Measurements from ENCODE around the gene MEI1.
"Not testable (repeated sequence)": the region's sequence is repeated elsewhere in the genome, so short reads cannot be mapped to it uniquely, and the experiment has no call there.

The MEI1 gene, protein sequence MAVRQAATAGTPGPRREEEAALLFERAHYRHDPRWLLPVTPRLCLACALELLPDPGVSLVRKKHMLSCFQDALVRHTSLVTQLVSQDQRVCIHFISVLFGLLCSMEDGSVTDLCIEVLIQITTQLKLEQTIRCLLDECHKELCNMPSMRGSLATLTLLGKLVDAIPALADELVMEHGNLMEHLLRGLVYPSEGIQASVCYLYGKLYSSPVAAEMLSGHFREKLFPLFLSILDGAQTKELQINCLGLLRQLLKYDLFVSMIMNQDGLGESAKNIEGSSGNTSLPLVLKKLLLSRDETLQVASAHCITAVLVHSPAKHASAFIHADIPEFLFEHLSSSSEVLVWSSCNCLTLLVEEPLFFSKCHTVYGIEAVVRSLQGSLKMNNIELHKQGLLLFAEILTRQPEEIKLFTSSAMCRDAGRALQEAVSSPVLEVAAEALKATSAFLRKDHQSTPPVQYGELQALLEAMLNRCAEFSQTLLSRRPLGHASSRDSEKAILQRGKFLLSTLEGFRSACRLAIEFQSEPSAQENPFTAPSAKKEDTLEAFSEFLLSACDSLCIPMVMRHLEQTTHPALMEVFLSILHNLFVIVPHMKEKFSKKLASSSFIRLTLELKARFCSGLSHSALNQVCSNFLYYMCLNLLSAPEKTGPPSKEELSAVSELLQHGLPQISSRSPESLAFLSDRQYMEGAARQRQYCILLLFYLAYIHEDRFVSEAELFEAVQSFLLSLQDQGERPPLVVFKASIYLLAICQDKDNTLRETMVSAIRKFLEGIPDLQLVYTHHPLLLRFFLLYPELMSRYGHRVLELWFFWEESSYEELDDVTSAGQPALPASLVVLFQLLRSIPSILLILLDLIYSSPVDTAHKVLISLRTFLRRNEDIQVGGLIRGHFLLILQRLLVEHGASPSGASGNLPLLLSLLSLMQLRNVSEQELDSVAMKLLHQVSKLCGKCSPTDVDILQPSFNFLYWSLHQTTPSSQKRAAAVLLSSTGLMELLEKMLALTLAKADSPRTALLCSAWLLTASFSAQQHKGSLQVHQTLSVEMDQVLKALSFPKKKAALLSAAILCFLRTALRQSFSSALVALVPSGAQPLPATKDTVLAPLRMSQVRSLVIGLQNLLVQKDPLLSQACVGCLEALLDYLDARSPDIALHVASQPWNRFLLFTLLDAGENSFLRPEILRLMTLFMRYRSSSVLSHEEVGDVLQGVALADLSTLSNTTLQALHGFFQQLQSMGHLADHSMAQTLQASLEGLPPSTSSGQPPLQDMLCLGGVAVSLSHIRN

DNA sequence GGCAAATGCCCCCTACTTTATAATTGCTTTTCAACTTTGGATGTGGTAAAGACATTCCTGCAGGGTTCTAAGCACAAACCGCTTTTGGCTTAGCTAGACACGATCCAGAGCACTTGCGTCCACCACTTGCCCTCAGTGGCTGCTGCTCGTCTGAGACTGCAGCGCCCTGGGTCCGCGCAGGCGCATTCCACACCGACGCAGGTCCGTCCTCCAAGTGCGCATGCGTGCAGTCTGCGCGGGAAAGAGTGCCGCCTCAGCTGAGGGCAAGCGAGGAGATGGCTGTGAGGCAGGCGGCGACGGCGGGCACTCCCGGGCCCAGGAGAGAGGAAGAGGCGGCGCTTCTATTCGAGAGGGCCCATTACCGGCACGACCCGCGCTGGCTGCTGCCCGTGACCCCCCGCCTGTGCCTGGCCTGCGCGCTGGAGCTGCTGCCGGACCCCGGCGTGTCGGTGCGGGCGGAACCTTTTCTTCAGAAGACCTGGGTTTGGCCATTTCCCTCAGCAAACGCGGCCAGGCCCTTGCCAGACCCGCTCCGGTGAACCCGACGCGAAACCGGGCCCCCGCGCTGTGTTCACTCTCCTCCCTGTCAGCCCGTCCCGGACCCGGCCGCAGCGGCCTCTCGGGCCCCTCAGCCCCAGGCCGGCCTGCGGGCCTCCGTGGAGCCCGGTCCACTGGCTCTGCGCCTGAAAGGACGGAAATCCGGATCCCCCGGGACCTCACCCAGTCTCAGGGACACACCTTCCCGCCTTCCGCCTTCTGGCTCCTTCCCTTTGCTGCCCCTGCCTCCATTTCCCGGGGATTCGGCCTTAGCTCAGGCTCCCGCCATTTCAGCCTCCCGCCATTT, at the start of gene MEI1:
Gene MEI1, plus strand, starts transcription at position 240 of the 844 bp plus-strand sequence. Its CDS starts 36 bp downstream, at position 276.
- DNase-seq (ENCODE audit: low read depth, low spot score) = no peak

DNA sequence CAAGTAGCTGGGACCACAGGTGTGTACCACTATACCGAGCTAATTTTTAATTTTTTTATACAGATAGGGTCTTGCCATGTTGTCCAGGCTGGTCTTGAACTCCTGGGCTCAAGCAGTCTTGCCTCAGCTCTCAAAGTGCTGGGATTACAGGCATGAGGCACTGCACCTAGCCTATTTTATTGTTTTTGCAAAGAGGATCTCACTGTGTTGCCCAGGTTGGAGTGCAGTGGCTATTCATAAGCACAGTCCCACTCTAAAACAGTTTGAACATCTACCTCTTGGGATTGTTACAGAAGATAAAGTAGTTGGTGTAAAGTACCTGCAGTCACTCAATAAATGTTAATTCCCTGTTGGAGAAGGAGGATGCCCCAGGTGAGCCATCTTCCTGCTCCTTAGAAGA, 49.1 kb upstream of the MEI1 start:
- DNase-seq (ENCODE audit: low read depth, low spot score) = no peak

DNA sequence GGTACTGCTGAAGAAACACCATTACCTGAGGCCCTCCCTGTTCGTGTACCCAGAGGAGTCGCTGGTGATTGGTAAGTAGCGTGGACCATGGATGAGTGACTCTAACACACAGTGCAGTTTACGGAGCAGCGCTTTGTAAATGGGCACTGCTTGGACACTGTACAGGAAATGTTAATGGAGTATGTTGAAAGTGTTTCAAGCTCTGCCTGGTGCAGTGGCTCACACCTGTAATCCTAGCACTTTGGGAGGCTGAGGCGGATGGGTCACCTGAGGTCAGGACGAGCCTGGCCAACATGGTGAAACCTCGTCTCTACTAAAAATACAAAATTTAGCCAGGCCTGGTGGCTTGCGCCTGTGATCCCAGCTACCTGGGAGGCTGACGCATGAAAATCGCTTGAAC, 48.5 kb upstream of the MEI1 start:
- no peak for DNase-seq (ENCODE audit: low read depth, low spot score)

DNA sequence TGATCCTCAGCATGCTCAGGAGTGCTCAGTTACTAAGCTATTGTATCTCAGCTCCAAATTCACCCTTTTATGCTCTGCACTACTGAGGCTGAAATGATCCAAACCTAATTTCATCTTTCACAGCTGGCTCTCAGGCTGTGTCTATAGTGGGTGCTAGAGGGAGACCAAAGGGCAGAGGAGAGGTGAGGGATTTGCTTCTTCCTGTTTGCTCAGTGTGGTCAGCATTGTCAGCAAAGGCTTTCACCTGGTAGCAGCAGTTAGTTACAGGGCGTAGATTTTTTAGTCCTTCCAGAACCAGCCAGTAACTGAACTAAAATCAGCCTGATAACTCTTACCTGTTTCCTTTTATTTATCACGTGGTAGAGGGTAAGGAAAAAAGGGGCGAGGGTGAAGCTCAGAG, 45.0 kb upstream of the MEI1 start:
- no peak for DNase-seq (ENCODE audit: low read depth, low spot score)

DNA sequence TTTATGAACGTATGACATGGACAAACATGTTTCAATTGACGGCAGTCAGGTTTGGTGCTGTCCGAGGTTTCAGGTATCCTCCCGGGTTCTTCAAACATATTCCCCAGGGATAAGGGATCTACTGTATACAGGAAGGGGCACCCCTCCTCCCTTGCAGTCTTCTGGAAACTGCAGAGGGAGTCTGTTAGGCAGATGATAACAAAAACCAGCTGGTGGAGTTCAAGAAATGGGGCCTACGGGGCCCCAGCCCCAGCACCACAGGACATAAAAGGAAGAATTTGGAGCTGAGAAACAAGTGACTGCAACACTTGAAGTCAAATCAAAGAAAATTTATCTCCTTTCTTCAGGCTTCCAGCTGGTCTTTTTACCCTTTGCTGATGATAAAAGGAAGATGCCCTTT, 42.7 kb upstream of the MEI1 start:
- no peak for DNase-seq (ENCODE audit: low read depth, low spot score)

DNA sequence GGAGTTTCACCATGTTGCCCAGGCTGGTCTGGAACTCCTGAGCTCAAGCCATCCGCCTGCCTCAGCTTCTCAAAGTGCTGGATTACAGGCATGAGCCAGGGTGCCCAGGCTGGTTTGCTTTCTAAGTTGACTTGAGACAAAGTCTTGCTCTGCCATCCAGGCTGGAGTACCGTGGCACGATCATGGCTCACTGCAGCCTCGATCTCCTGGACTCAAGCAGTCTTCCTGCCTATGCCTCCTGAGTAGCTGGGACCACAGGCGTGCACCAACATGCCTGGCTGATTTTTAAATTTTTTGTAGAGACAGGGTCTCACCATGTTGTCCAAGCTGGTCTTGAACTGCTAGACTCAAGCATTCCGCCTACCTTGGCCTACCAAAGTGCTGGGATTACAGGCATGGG, 41.6 kb upstream of the MEI1 start:
- no peak for DNase-seq (ENCODE audit: low read depth, low spot score)

DNA sequence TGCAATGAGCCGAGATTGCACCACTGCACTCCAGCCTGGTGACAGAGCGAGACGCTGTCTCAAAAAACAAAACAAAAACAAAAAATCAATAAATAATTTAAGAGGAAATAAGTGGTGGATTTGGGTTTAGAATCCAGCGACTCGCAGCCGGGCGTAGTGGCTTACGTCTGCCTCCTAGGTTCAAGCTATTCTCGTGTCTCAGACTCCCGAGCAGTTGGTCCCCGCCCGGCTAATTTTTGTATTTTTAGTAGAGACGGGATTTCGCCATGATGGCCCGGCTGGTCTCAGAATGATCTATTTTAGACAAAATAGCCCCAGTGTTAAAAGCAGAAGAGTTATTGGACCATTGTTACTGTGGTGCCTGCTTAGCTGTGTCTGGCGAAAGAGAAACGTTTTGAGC, 40.4 kb upstream of the MEI1 start:
- no peak for DNase-seq (ENCODE audit: low read depth, low spot score)

DNA sequence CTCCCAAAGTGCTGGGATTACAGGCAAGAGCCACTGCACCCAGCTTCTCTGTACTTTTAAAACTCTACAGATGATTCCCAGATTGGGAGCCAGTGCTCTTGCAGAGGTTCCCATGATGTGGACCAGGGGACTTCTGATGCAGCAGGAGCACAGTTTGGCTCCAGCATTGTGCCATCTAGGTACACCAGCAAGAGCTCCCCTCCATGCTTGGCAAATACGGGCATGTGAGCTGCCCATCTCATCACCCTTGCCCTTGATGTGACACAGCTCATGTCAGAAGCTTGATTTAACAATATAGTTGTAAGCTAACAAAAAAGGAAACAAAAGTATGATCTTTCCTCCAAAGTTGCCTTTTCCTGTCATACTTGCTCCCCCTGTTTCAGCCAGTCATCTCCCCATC, 39.4 kb upstream of the MEI1 start:
- DNase-seq (ENCODE audit: low read depth, low spot score) = no peak

DNA sequence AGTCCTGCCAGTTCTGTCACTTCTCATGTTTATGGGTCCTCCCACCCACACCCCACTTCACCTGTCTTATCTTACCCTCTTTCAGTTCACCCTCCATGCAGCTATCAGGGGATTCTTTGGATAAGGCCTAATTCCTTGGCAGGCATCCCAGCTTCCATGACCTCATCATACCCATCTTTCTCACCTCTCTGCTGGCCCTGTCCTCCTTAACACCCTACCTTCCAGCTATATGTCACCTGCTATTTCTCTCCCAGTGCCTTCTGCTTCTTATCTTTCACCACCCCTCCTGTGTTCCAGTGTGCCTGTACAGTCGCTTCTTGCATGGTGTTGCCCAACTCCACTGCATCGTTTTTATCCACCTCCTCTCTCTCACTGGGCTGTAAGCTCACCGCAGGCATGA, 38.9 kb upstream of the MEI1 start:
- no peak for DNase-seq (ENCODE audit: low read depth, low spot score)

DNA sequence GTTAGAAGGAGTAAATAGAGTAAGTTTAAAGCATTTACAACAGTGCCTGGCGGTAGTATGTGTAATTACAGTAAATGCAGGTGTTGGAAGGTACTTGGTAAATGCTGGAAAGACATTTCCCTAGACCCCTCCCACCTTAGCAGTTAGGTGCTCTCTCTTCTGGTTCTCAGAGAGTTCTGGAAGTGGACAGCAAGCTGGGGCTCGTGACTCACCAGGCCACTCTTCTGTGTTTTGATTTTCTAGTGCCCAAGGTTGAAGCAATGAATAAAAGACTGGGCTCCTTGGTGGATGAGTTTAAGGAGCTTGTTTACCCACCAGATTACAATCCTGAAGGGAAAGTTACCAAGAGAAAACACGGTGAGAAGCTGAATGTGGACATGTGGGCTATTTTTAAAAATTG, 38.2 kb upstream of the MEI1 start:
- DNase-seq (ENCODE audit: low read depth, low spot score) = no peak

DNA sequence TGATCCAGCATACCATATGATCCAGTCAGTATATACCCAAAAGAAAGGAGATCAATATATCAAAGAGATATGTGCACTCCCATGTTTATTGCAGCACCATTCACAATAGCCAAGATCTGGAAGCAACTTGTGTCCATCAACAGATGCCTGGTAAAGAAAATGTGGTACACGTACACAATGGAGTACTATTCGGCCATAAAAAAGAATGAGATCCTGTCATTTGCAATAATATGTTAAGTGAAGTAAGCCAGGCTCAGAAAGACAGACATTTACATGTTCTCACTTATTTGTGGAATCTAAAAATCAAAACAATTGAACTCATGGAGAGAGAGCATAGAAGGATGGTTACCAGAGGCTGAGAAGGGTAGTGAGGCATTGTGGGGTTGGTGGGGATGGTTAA, 37.6 kb upstream of the MEI1 start:
- DNase-seq (ENCODE audit: low read depth, low spot score) = no peak

DNA sequence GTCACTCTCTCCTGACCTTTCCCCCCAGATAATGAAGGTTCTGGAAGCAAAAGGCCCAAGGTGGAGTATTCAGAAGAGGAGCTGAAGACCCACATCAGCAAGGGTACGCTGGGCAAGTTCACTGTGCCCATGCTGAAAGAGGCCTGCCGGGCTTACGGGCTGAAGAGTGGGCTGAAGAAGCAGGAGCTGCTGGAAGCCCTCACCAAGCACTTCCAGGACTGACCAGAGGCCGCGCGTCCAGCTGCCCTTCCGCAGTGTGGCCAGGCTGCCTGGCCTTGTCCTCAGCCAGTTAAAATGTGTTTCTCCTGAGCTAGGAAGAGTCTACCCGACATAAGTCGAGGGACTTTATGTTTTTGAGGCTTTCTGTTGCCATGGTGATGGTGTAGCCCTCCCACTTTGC, 35.7 kb upstream of the MEI1 start:
- DNase-seq (ENCODE audit: low read depth, low spot score) = not testable (repeated sequence)

DNA sequence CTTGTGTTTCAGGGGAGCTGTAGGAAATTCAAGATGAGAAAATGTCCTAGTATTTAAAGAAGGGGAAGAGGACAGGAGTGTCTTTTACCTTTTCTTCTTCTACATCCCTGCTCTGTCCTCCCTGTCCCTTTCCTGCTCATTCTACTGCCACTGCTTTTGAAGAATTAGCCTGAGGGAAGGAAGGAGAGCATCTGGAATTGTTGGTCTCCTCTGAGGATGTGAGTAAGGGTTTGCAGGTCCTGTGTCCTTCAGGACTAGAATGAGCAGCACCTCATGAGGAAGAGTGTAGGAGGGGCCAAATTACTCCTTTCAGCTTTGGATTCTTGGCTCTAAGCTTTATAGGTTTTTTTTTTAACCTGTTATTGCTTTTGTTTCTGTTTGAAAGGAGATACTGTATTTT, 34.8 kb upstream of the MEI1 start:
- DNase-seq (ENCODE audit: low read depth, low spot score) = no peak

DNA sequence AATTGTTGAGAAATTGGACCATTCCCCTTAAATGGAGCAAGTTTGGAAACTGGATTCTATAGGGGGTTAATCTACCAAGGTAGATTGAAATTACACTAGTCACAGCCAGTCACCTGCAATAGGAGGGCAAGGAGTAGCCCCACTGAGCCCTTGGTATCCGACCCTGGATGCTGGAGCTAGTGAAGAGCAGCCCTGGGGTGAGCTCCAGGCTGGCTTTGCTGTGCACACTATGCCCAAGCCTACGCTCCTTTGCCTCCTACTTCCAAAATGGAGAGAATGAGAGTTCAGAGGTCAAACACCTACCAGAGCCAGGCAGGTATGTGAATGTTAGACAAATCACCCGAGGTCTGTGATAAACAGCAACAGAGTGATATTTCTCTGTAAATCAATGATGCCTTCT, 34.4 kb upstream of the MEI1 start:
- no peak for DNase-seq (ENCODE audit: low read depth, low spot score)

DNA sequence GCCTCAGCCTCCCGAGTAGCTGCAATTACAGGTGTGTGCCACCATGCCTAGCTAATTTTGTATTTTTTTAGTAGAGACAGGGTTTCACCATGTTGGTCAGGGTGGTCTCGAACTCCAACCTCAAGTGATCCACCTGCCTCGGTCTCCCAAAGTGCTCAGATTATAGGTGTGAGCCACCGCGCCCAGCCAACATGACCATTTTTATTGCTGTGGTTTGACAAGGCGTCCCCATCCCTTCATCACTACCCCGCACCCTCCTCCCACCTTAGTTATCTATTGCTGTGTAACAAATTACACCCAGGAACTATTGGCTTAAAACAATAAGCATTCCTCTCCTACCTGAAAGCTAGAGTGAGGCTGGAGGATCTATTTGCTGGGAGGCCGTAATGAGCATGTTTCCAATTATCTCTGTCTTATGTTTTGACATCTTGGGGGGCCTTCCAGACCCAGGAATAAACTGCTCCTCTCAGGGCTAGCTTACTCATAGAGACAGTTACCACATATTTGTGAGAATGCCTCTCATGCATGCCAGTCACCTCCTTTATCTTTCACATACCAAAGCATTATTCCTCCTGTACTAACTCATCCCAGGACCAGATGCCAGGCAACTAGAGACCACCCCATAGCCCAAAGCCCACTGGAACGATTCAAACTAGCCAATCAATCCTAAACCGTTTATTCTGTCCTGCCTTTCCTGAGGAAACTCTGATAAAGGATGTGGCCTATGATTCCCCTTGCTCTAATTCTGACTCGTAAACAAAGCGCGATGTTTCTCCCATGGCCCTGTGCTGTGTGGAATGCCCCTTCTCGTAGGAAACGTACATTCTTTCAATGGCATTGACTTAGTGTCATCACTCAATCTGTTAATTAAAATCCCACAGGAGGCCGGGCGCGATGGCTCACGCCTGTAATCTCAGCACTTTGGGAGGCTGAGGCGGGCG, 30.1 kb upstream of the MEI1 start:
- no peak for DNase-seq (ENCODE audit: low read depth, low spot score)

DNA sequence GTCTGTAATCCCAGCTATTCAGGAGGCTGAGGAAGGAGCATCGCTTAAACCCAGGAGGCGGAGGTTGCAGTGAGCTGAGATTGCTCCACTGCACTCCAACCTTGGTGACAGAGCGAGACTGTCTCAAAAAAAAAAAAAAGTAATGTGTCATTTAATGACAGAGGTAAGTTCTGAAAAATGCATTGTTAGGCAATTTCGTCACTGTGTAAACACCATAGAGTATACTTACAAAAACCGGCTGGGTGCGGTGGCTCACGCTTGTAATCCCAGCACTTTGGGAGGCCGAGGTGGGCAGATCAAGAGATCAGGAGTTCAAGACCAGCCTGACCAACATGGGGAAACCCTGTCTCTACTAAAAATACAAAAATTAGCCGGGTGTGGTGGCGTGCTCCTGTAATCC, 27.2 kb upstream of the MEI1 start:
- not testable (repeated sequence) for DNase-seq (ENCODE audit: low read depth, low spot score)

DNA sequence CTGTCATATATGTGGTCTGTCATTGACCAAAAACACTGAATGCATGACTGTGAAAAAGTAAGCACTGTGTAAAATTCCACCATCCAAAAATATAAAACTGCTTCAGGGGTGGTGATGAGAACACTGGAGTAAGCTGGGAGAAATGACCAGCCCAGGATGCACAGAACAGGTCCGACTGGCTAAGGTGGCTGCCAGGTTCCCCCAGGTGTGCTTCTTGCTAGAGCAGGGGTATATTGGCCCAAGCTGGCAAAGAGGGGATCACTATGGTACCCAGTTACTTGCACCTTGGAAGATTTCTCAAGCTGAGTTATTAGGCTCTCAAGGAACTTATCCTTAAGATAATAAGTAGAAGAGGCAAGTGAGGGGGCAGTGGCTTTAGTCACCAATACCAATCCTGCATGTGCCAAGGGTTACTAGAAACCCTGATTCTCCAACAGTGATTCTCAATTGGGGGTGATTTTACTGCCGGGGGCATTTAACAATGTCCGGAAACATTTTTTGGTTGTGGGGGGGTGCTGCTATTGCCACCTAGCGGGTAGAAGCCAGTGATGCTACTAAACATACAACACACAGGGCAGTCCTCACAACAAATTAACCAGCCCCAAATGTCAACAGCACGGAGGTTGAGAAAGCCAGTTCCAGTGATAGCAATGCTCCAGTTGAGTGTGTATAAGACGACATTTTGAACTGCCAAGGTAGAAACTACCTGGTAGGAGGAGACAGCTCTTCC, 26.4 kb upstream of the MEI1 start:
- no peak for DNase-seq (ENCODE audit: low read depth, low spot score)

DNA sequence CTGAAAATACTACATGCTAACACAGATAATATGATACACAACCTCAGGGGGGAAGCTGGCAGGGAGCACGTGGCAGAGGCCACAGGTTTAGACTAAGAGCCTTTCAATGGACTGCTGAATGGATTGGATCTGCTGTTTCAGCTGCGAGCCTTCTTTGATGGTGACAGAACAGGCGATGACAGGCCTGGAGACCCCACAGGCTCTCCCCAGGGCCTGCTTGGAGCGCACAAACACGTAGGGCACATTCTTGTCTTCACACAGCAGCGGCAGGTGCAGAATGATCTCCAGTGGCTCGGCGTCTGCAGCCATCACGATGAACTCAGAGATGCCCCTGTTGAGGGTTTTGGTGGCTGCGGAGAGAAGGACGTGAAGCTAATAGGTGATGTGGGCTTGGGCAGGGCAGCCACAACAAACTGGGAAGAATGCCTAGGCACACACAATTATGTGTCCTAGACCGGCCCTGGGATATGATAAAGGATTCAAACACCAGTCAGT, 24.4 kb upstream of the MEI1 start:
- DNase-seq (ENCODE audit: low read depth, low spot score) = no peak

DNA sequence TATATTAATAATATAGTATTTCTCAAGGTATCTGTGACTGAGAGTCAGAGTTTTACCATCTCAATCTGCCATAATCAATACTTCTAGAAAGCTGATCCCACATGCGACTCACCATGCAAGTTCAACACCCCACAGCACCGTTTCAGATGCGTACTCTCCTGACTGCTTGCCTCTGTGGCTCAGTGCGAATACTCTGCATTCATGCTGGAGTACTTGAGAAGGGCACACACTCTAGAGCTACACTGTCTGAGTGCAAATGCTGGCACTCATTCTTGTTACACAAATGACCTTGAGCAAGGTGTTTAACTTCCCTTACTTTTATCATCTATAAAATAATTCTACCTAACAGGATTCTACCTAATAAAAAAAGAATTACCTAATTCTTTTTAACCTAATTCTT, 23.2 kb upstream of the MEI1 start:
- no peak for DNase-seq (ENCODE audit: low read depth, low spot score)

All from smooth muscle cell of the brain vasculature (primary cell).